ENCODE measurements around the gene BRSK2. TPM values are rescaled to one million over a fixed set of nuclear protein-coding genes. Genes with fewer than 3 reads are reported as not detected.
"Not testable (repeated sequence)": the region's sequence is repeated elsewhere in the genome, so short reads cannot be mapped to it uniquely, and the experiment has no call there.

Gene BRSK2
- total RNA-seq, 1 experiment from 2014 or later: 0.55 TPM

GRCh38 chr11:1504581-1505290 is 115.0 kb downstream of the BRSK2 start:
- Histone ChIP-seq H3K27ac (no peak overlapping the region), H3K9me3 (replicated peaks) (no peaks in the 10 kb centered on the region), H3K4me1 (replicated peaks) (no peaks in the 10 kb centered on the region), H3K27me3 (replicated peaks) (no peaks in the 10 kb centered on the region), H3K4me3 (no peak overlapping the region), H3K36me3 (no peaks in the 10 kb centered on the region)
- no peak for DNase-seq (ENCODE audit: low read depth in 1 of 2, low spot score in 2 of 2)

- H3K27ac ChIP-seq: no peak overlapping the region
- H3K9me3 ChIP-seq (replicated peaks): no peaks in the 10 kb centered on the region
- H3K36me3 ChIP-seq: no peaks in the 10 kb centered on the region
- no peak overlapping the region for H3K4me3 ChIP-seq
- no peaks in the 10 kb centered on the region for H3K4me1 ChIP-seq (replicated peaks)
- no peak for DNase-seq (ENCODE audit: low read depth in 1 of 2, low spot score in 2 of 2)
- no peaks in the 10 kb centered on the region for H3K27me3 ChIP-seq (replicated peaks)
These were observed 115.7 kb downstream of the BRSK2 start for GRCh38 chr11:1505480-1505879.

- Histone ChIP-seq H3K4me1 (replicated peaks) (no peaks in the 10 kb centered on the region), H3K36me3 (no peaks in the 10 kb centered on the region), H3K9me3 (replicated peaks) (no peaks in the 10 kb centered on the region), H3K27ac (no peak overlapping the region), H3K27me3 (replicated peaks) (no peaks in the 10 kb centered on the region), H3K4me3 (no peak overlapping the region)
- DNase-seq (ENCODE audit: low read depth in 1 of 2, low spot score in 2 of 2): no peak
These were observed 117.2 kb downstream of the BRSK2 start for GRCh38 chr11:1506981-1507380.

GRCh38 chr11:1507381-1508140 is 117.8 kb downstream of the BRSK2 start:
- no peaks in the 10 kb centered on the region for H3K4me1 ChIP-seq (replicated peaks)

GRCh38 chr11:1508491-1508891 is 118.8 kb downstream of the BRSK2 start:
- H3K27me3 ChIP-seq (replicated peaks): no peaks in the 10 kb centered on the region
- H3K27ac ChIP-seq: no peak overlapping the region
- H3K36me3 ChIP-seq: no peaks in the 10 kb centered on the region
- no peaks in the 10 kb centered on the region for H3K9me3 ChIP-seq (replicated peaks)
- H3K4me1 ChIP-seq (replicated peaks): no peaks in the 10 kb centered on the region
- no peak overlapping the region for H3K4me3 ChIP-seq
- DNase-seq (ENCODE audit: low read depth in 1 of 2, low spot score in 2 of 2): no peak

More at GRCh38 chr11:1507381-1508140, 117.8 kb downstream of the BRSK2 start:
- Histone ChIP-seq H3K27ac (no peak overlapping the region), H3K36me3 (no peaks in the 10 kb centered on the region), H3K27me3 (replicated peaks) (no peaks in the 10 kb centered on the region), H3K9me3 (replicated peaks) (no peaks in the 10 kb centered on the region), H3K4me3 (no peak overlapping the region)
- no peak for DNase-seq (ENCODE audit: low read depth in 1 of 2, low spot score in 2 of 2)

DNA sequence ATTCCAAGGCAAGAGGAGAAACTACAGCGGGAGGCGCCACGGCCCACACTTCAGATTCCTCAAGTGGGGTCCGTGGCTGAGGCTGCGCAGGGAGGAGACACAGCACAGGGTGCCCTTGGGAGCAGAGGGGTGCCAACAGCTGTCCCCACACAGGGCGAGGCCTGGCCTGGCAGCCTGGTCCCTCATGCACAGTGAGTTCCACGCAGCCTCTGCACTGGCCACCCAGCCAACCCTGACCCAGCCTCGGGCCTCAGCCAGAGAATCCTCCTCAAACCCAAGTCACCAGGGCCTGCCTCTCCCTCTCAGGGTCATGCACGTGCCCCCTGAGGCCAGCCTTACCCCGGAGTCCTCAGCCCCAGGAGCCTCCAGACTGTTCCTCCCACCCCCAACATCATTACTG is 119.3 kb downstream of the BRSK2 start:
- DNase-seq (ENCODE audit: low read depth in 1 of 2, low spot score in 2 of 2): no peak
- Histone ChIP-seq H3K4me1 (replicated peaks) (no peaks in the 10 kb centered on the region), H3K4me3 (no peak overlapping the region), H3K27ac (no peak overlapping the region), H3K36me3 (no peaks in the 10 kb centered on the region), H3K27me3 (replicated peaks) (no peaks in the 10 kb centered on the region), H3K9me3 (replicated peaks) (no peaks in the 10 kb centered on the region)

- no peaks in the 10 kb centered on the region for H3K36me3 ChIP-seq
- H3K27me3 ChIP-seq (replicated peaks): no peaks in the 10 kb centered on the region
- no peaks in the 10 kb centered on the region for H3K4me1 ChIP-seq (replicated peaks)
- H3K4me3 ChIP-seq: no peak overlapping the region
- no peak overlapping the region for H3K27ac ChIP-seq
- H3K9me3 ChIP-seq (replicated peaks): no peaks in the 10 kb centered on the region
- DNase-seq (ENCODE audit: low read depth in 1 of 2, low spot score in 2 of 2): no peak
These were observed 120.0 kb downstream of the BRSK2 start for GRCh38 chr11:1509626-1510255.

GRCh38 chr11:1510351-1510750 is 120.6 kb downstream of the BRSK2 start:
- not testable (repeated sequence) for H3K4me1 ChIP-seq (replicated peaks); H3K9me3 ChIP-seq (replicated peaks); H3K36me3 ChIP-seq; H3K4me3 ChIP-seq; H3K27ac ChIP-seq; DNase-seq (ENCODE audit: low read depth in 1 of 2, low spot score in 2 of 2); H3K27me3 ChIP-seq (replicated peaks)

DNA sequence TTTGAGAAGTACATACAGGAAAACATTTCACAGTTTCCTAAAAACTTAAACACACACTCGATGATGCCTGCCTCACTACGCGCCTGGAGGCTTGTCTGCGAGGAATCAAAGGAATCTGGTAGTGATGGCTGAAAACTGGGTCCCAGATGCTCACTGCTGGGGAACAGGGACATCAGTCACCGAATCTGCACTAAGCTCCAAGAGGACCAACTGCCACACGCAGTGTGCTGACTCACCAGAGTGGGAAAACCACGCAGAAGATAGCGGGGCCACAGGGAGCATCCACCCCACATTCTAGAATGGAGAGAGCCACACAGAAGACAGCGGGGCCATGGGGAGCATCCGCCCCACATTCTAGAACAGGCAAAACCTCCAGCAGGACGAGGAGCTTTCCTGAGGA is 121.2 kb downstream of the BRSK2 start:
- Histone ChIP-seq H3K27me3 (replicated peaks) (no peaks in the 10 kb centered on the region), H3K4me1 (replicated peaks) (no peaks in the 10 kb centered on the region), H3K27ac (no peak overlapping the region), H3K36me3 (no peaks in the 10 kb centered on the region), H3K9me3 (replicated peaks) (no peaks in the 10 kb centered on the region), H3K4me3 (no peak overlapping the region)
- no peak for DNase-seq (ENCODE audit: low read depth in 1 of 2, low spot score in 2 of 2)

DNA sequence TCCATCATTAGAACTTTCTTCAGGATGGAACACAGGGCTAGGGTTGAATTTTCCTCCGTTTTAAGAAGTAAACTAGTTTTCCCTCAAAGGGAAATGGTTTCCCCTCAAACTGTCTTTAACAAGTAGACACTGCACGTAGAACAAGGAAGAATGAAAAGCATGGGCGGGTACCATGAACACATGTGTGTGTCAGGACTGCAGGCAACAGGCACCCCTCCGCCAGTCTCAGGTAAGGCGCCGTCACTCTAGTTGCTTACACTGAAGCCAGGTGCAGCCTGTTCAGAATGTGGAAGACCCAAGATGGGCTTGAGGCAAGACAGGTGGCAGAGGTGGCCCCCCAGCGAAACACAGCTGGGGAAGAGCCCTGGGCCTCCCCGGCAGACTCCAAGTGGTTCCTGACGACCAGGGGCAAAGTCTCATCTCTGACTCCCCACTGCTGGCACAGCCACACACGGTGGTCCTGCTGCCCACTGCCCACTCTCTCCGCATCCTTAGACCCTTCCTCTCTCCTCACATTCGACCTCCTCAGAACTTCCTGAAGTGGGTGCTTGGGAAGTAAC is 122.3 kb downstream of the BRSK2 start:
- no peaks in the 10 kb centered on the region for H3K9me3 ChIP-seq (replicated peaks)
- DNase-seq (ENCODE audit: low read depth in 1 of 2, low spot score in 2 of 2): no peak
- no peaks in the 10 kb centered on the region for H3K4me1 ChIP-seq (replicated peaks)
- no peak overlapping the region for H3K4me3 ChIP-seq
- no peaks in the 10 kb centered on the region for H3K27me3 ChIP-seq (replicated peaks)
- no peaks in the 10 kb centered on the region for H3K36me3 ChIP-seq
- H3K27ac ChIP-seq: no peak overlapping the region

Other genes with a start within 250 kb of the BRSK2 start
- gene MUC5AC, start 232.0 kb upstream of the BRSK2 start, total RNA-seq (2014; rRNA removed; shearing (Covaris generic)): 0.03 TPM in 1 of 2 replicates, not detected in the other
- gene MUC5B, start 166.9 kb upstream of the BRSK2 start, total RNA-seq (2014; rRNA removed; shearing (Covaris generic)): not detected in 2 replicates
- gene TOLLIP, start 80.3 kb upstream of the BRSK2 start, total RNA-seq (2014; rRNA removed; shearing (Covaris generic)): 18.8 and 19.3 TPM in 2 replicates
- gene MOB2, start 96.8 kb downstream of the BRSK2 start, total RNA-seq (2014; rRNA removed; shearing (Covaris generic)): 3.9 and 9.1 TPM in 2 replicates
- gene DUSP8, start 182.3 kb downstream of the BRSK2 start, total RNA-seq (2014; rRNA removed; shearing (Covaris generic)): 0.13 and 0.82 TPM in 2 replicates
- not detected in 2 replicates for gene KRTAP5-1, start 195.3 kb downstream of the BRSK2 start, total RNA-seq (2014; rRNA removed; shearing (Covaris generic))
- gene KRTAP5-2, start 208.4 kb downstream of the BRSK2 start, total RNA-seq (2014; rRNA removed; shearing (Covaris generic)): not detected in 2 replicates
- not detected in 2 replicates for gene KRTAP5-3, start 218.5 kb downstream of the BRSK2 start, total RNA-seq (2014; rRNA removed; shearing (Covaris generic))
- not detected in 2 replicates for gene KRTAP5-4, start 232.2 kb downstream of the BRSK2 start, total RNA-seq (2014; rRNA removed; shearing (Covaris generic))
- not detected in 2 replicates for gene KRTAP5-5, start 239.8 kb downstream of the BRSK2 start, total RNA-seq (2014; rRNA removed; shearing (Covaris generic))

All from SJSA1 (cell line).